K562 (cell line): ENCODE data around the gene BRWD1. TPM values are rescaled to one million over a fixed set of nuclear protein-coding genes. Genes with fewer than 3 reads are reported as not detected.
A peak's percentile ranks its signal among the peaks of the same experiment; 100 is the strongest.

Experiments
- GABPB2 ChIP-seq: fragments of 250-450 bp; sonication (Bioruptor Pico); conservative IDR thresholded peaks from 2 replicates; pipeline ENCODE4 v1.5.1; 2021; ENCODE audit warnings: mild to moderate bottlenecking
- NCOA6 ChIP-seq: fragments of 450-650 bp; IDR thresholded peaks from 2 replicates; pipeline ENCODE4 v1.6.1; 2017; ENCODE audit warnings: mild to moderate bottlenecking
- ZNF253 ChIP-seq: fragments of 250-450 bp; sonication (Bioruptor Pico); conservative IDR thresholded peaks from 2 replicates; pipeline ENCODE4 v1.6.1; 2021; ENCODE audit warnings: mild to moderate bottlenecking
- polyA plus RNA-seq, 8 experiments: library from polyadenylated mRNA; depleted of rRNA in 4 of 8; stranded (reverse) in 5 of 8; unstranded in 3 of 8; fragments of >200 nt; fragmentation: Nextera tagmentation in 2 of 8; fragmentation: Illumina TruSeq in 1 of 8; extraction: Ambion mirVana in 2 of 8; extraction: Trizol in 1 of 8; gene quantifications; 2 replicates each; pipeline versions ENCODE4 v1.2.1 to v1.2.3, GENCODE V29; 2011 to 2014; ENCODE audit warnings: inconsistent platforms in 1 of 8, missing spikeins in 1 of 8
- total RNA-seq, 7 experiments: library from RNA; depleted of rRNA in 6 of 7; stranded (reverse); fragments of >200 nt in 6 of 7; fragmentation: Illumina TruSeq in 2 of 7; extraction: Trizol in 2 of 7; gene quantifications; 2 replicates each; pipeline versions ENCODE4 v1.2.1 to v1.2.3, GENCODE V29; 2011 to 2021; ENCODE audit warnings: low replicate concordance in 1 of 7
- TF ChIP-seq, protein P1 (sequence below): fragments of 150-350 bp; IDR thresholded peaks from 2 replicates; pipeline ENCODE4 v1.6.1; 2014; ENCODE audit warnings: low read depth, mild to moderate bottlenecking, low read length, borderline replicate concordance
- TF ChIP-seq, protein P2 (sequence below): sonication (generic); formaldehyde crosslinking; IDR thresholded peaks from 2 replicates; pipeline ENCODE4 v1.8.1; 2023; ENCODE audit warnings: missing genetic modification reagents, mild to moderate bottlenecking, borderline replicate concordance
- TF ChIP-seq, protein P3 (sequence below): fragments of 250-450 bp; sonication (Bioruptor Pico); IDR thresholded peaks from 2 replicates; pipeline ENCODE4 v1.8.0; 2022; ENCODE audit warnings: inconsistent platforms, mild to moderate bottlenecking, moderate library complexity, borderline replicate concordance
- TF ChIP-seq, protein P4 (sequence below): fragments of 450-650 bp; IDR thresholded peaks from 2 replicates; pipeline ENCODE4 v1.6.1; 2016; ENCODE audit warnings: mild to moderate bottlenecking
- TF ChIP-seq, protein P5 (sequence below): sonication (generic); formaldehyde crosslinking; IDR thresholded peaks from 2 replicates; pipeline ENCODE4 v1.8.0; 2022; ENCODE audit warnings: mild to moderate bottlenecking, missing genetic modification reagents

Gene BRWD1
- total and polyA plus RNA-seq, 9 of the 15 experiments (the other 6 are each of a cell fraction or from before 2014, with no cell fraction given) = 10.1 to 60.2 (median 34.1) TPM

GRCh38 chr21:39348355-39349210 is 35.2 kb upstream of the BRWD1 start, which contains the start of gene HMGN1 (continued):
- TF ChIP-seq, protein P1, sequence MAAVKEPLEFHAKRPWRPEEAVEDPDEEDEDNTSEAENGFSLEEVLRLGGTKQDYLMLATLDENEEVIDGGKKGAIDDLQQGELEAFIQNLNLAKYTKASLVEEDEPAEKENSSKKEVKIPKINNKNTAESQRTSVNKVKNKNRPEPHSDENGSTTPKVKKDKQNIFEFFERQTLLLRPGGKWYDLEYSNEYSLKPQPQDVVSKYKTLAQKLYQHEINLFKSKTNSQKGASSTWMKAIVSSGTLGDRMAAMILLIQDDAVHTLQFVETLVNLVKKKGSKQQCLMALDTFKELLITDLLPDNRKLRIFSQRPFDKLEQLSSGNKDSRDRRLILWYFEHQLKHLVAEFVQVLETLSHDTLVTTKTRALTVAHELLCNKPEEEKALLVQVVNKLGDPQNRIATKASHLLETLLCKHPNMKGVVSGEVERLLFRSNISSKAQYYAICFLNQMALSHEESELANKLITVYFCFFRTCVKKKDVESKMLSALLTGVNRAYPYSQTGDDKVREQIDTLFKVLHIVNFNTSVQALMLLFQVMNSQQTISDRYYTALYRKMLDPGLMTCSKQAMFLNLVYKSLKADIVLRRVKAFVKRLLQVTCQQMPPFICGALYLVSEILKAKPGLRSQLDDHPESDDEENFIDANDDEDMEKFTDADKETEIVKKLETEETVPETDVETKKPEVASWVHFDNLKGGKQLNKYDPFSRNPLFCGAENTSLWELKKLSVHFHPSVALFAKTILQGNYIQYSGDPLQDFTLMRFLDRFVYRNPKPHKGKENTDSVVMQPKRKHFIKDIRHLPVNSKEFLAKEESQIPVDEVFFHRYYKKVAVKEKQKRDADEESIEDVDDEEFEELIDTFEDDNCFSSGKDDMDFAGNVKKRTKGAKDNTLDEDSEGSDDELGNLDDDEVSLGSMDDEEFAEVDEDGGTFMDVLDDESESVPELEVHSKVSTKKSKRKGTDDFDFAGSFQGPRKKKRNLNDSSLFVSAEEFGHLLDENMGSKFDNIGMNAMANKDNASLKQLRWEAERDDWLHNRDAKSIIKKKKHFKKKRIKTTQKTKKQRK = no peak
- TF ChIP-seq, protein P2, sequence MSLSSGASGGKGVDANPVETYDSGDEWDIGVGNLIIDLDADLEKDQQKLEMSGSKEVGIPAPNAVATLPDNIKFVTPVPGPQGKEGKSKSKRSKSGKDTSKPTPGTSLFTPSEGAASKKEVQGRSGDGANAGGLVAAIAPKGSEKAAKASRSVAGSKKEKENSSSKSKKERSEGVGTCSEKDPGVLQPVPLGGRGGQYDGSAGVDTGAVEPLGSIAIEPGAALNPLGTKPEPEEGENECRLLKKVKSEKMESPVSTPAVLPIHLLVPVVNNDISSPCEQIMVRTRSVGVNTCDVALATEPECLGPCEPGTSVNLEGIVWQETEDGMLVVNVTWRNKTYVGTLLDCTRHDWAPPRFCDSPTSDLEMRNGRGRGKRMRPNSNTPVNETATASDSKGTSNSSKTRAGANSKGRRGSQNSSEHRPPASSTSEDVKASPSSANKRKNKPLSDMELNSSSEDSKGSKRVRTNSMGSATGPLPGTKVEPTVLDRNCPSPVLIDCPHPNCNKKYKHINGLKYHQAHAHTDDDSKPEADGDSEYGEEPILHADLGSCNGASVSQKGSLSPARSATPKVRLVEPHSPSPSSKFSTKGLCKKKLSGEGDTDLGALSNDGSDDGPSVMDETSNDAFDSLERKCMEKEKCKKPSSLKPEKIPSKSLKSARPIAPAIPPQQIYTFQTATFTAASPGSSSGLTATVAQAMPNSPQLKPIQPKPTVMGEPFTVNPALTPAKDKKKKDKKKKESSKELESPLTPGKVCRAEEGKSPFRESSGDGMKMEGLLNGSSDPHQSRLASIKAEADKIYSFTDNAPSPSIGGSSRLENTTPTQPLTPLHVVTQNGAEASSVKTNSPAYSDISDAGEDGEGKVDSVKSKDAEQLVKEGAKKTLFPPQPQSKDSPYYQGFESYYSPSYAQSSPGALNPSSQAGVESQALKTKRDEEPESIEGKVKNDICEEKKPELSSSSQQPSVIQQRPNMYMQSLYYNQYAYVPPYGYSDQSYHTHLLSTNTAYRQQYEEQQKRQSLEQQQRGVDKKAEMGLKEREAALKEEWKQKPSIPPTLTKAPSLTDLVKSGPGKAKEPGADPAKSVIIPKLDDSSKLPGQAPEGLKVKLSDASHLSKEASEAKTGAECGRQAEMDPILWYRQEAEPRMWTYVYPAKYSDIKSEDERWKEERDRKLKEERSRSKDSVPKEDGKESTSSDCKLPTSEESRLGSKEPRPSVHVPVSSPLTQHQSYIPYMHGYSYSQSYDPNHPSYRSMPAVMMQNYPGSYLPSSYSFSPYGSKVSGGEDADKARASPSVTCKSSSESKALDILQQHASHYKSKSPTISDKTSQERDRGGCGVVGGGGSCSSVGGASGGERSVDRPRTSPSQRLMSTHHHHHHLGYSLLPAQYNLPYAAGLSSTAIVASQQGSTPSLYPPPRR = no peak
- TF ChIP-seq, protein P3, sequence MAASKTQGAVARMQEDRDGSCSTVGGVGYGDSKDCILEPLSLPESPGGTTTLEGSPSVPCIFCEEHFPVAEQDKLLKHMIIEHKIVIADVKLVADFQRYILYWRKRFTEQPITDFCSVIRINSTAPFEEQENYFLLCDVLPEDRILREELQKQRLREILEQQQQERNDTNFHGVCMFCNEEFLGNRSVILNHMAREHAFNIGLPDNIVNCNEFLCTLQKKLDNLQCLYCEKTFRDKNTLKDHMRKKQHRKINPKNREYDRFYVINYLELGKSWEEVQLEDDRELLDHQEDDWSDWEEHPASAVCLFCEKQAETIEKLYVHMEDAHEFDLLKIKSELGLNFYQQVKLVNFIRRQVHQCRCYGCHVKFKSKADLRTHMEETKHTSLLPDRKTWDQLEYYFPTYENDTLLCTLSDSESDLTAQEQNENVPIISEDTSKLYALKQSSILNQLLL (CRISPR knock-in tag) = no peak
- TF ChIP-seq NCOA6 (no peak), GABPB2 (no peak), ZNF253 (CRISPR knock-in tag) (no peak)
- TF ChIP-seq, protein P4, sequence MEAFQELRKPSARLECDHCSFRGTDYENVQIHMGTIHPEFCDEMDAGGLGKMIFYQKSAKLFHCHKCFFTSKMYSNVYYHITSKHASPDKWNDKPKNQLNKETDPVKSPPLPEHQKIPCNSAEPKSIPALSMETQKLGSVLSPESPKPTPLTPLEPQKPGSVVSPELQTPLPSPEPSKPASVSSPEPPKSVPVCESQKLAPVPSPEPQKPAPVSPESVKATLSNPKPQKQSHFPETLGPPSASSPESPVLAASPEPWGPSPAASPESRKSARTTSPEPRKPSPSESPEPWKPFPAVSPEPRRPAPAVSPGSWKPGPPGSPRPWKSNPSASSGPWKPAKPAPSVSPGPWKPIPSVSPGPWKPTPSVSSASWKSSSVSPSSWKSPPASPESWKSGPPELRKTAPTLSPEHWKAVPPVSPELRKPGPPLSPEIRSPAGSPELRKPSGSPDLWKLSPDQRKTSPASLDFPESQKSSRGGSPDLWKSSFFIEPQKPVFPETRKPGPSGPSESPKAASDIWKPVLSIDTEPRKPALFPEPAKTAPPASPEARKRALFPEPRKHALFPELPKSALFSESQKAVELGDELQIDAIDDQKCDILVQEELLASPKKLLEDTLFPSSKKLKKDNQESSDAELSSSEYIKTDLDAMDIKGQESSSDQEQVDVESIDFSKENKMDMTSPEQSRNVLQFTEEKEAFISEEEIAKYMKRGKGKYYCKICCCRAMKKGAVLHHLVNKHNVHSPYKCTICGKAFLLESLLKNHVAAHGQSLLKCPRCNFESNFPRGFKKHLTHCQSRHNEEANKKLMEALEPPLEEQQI = no peak
- TF ChIP-seq, protein P5, sequence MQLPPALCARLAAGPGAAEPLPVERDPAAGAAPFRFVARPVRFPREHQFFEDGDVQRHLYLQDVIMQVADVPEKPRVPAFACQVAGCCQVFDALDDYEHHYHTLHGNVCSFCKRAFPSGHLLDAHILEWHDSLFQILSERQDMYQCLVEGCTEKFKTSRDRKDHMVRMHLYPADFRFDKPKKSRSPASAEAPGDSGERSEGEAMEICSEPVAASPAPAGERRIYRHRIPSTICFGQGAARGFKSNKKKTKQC = peak; percentile 32; the same call in 1 of the 2 replicates
